Measurements from ENCODE around the gene HIP1.
"Not testable (repeated sequence)": the region's sequence is repeated elsewhere in the genome, so short reads cannot be mapped to it uniquely, and the experiment has no call there.

HIP1 gene

GRCh38 chr7:75632587-75632986, 106.2 kb downstream of the HIP1 start:
- H3K9ac ChIP-seq (ENCODE audit: low read length); H2BK5ac ChIP-seq (ENCODE audit: low read depth, low read length, poor library complexity); H3K4me2 ChIP-seq (ENCODE audit: low read length); H2BK12ac ChIP-seq (ENCODE audit: low read length); H2AFZ ChIP-seq (ENCODE audit: insufficient read depth, low read length, poor library complexity); H3K79me2 ChIP-seq (ENCODE audit: control insufficient read depth, insufficient read depth, low read length, poor library complexity); H4K8ac ChIP-seq (ENCODE audit: low read depth, low read length); H3K9me3 ChIP-seq (ENCODE audit: insufficient read depth, low read depth, low read length); H3K23ac ChIP-seq (ENCODE audit: low read length); H3K27ac ChIP-seq (ENCODE audit: low read depth, low read length); H3K4ac ChIP-seq (ENCODE audit: low read depth, low read length); H3K79me1 ChIP-seq (ENCODE audit: low read length); DNase-seq; H4K91ac ChIP-seq (ENCODE audit: low read depth, low read length); H4K12ac ChIP-seq (ENCODE audit: low read depth, low read length); H3K4me1 ChIP-seq (ENCODE audit: control insufficient read depth in 1 of 2, insufficient read depth in 2 of 2, low read length in 2 of 2); H3K27me3 ChIP-seq (ENCODE audit: insufficient read depth, low read length); H2AK5ac ChIP-seq (ENCODE audit: low read length); H3K4me3 ChIP-seq (ENCODE audit: low read depth, low read length); H3K14ac ChIP-seq (ENCODE audit: low read length); H3K36me3 ChIP-seq (ENCODE audit: control insufficient read depth in 1 of 2, insufficient read depth in 2 of 2, low read length in 2 of 2); H3K18ac ChIP-seq (ENCODE audit: low read length); H2BK120ac ChIP-seq (ENCODE audit: insufficient read depth, low read length, poor library complexity): not testable (repeated sequence)
- no CpG with 5 or more reads among the region's 6 CpGs for WGBS (ENCODE audit: extremely low coverage, insufficient coverage, insufficient read length)

- no peak overlapping the region for H3K4me3 ChIP-seq (ENCODE audit: low read depth, low read length)
- no peak overlapping the region for H2AFZ ChIP-seq (ENCODE audit: insufficient read depth, low read length, poor library complexity)
- H3K4ac ChIP-seq (ENCODE audit: low read depth, low read length), result no peak overlapping the region
- no CpG with 5 or more reads among the region's 9 CpGs for WGBS (ENCODE audit: extremely low coverage, insufficient coverage, insufficient read length)
- H4K12ac ChIP-seq (ENCODE audit: low read depth, low read length), result no peak overlapping the region
- peaks cover 2% of the 10 kb centered on the region for H3K9me3 ChIP-seq (ENCODE audit: insufficient read depth, low read depth, low read length)
- no peak overlapping the region for H3K27ac ChIP-seq (ENCODE audit: low read depth, low read length)
- H3K18ac ChIP-seq (ENCODE audit: low read length), result no peak overlapping the region
- DNase-seq, result no peak
- H2BK5ac ChIP-seq (ENCODE audit: low read depth, low read length, poor library complexity), result no peak overlapping the region
- H3K9ac ChIP-seq (ENCODE audit: low read length), result no peak overlapping the region
- H2BK12ac ChIP-seq (ENCODE audit: low read length), result no peak overlapping the region
- H2BK120ac ChIP-seq (ENCODE audit: insufficient read depth, low read length, poor library complexity), result no peak overlapping the region
- no peak overlapping the region for H3K4me2 ChIP-seq (ENCODE audit: low read length)
- H4K8ac ChIP-seq (ENCODE audit: low read depth, low read length), result no peak overlapping the region
- no peaks in the 10 kb centered on the region for H3K4me1 ChIP-seq (ENCODE audit: control insufficient read depth in 1 of 2, insufficient read depth in 2 of 2, low read length in 2 of 2)
- H4K91ac ChIP-seq (ENCODE audit: low read depth, low read length), result no peak overlapping the region
- H3K36me3 ChIP-seq (ENCODE audit: control insufficient read depth in 1 of 2, insufficient read depth in 2 of 2, low read length in 2 of 2), result no peaks in the 10 kb centered on the region
- H2AK5ac ChIP-seq (ENCODE audit: low read length), result no peak overlapping the region
- H3K79me1 ChIP-seq (ENCODE audit: low read length), result no peaks in the 10 kb centered on the region
- no peaks in the 10 kb centered on the region for H3K79me2 ChIP-seq (ENCODE audit: control insufficient read depth, insufficient read depth, low read length, poor library complexity)
- H3K14ac ChIP-seq (ENCODE audit: low read length), result no peak overlapping the region
- H3K23ac ChIP-seq (ENCODE audit: low read length), result no peak overlapping the region
- no peaks in the 10 kb centered on the region for H3K27me3 ChIP-seq (ENCODE audit: insufficient read depth, low read length)
Measured at GRCh38 chr7:75631711-75632110, 107.0 kb downstream of the HIP1 start.

- Histone ChIP-seq H2BK12ac (ENCODE audit: low read length) (no peak overlapping the region), H2BK120ac (ENCODE audit: insufficient read depth, low read length, poor library complexity) (no peak overlapping the region), H3K36me3 (ENCODE audit: control insufficient read depth in 1 of 2, insufficient read depth in 2 of 2, low read length in 2 of 2) (no peaks in the 10 kb centered on the region), H3K4me2 (ENCODE audit: low read length) (no peak overlapping the region), H2AK5ac (ENCODE audit: low read length) (no peak overlapping the region), H3K18ac (ENCODE audit: low read length) (no peak overlapping the region), H3K14ac (ENCODE audit: low read length) (no peak overlapping the region), H2AFZ (ENCODE audit: insufficient read depth, low read length, poor library complexity) (no peak overlapping the region), H3K79me1 (ENCODE audit: low read length) (no peaks in the 10 kb centered on the region), H3K27ac (ENCODE audit: low read depth, low read length) (no peak overlapping the region), H3K9me3 (ENCODE audit: insufficient read depth, low read depth, low read length) (peaks cover 2% of the 10 kb centered on the region), H4K91ac (ENCODE audit: low read depth, low read length) (no peak overlapping the region), H3K4me3 (ENCODE audit: low read depth, low read length) (no peak overlapping the region), H3K4me1 (ENCODE audit: control insufficient read depth in 1 of 2, insufficient read depth in 2 of 2, low read length in 2 of 2) (no peaks in the 10 kb centered on the region), H4K8ac (ENCODE audit: low read depth, low read length) (no peak overlapping the region), H2BK5ac (ENCODE audit: low read depth, low read length, poor library complexity) (no peak overlapping the region), H3K4ac (ENCODE audit: low read depth, low read length) (no peak overlapping the region), H3K23ac (ENCODE audit: low read length) (no peak overlapping the region), H4K12ac (ENCODE audit: low read depth, low read length) (no peak overlapping the region), H3K27me3 (ENCODE audit: insufficient read depth, low read length) (no peaks in the 10 kb centered on the region), H3K9ac (ENCODE audit: low read length) (no peak overlapping the region), H3K79me2 (ENCODE audit: control insufficient read depth, insufficient read depth, low read length, poor library complexity) (no peaks in the 10 kb centered on the region)
- DNase-seq, result no peak
- no CpG with 5 or more reads among the region's 3 CpGs for WGBS (ENCODE audit: extremely low coverage, insufficient coverage, insufficient read length)
Measured at GRCh38 chr7:75630549-75630948, 108.2 kb downstream of the HIP1 start.

- Histone ChIP-seq H3K18ac (ENCODE audit: low read length) (no peak overlapping the region), H3K4me2 (ENCODE audit: low read length) (no peak overlapping the region), H3K23ac (ENCODE audit: low read length) (no peak overlapping the region), H2BK5ac (ENCODE audit: low read depth, low read length, poor library complexity) (no peak overlapping the region), H2BK120ac (ENCODE audit: insufficient read depth, low read length, poor library complexity) (no peak overlapping the region), H3K4me3 (ENCODE audit: low read depth, low read length) (no peak overlapping the region), H3K79me2 (ENCODE audit: control insufficient read depth, insufficient read depth, low read length, poor library complexity) (no peaks in the 10 kb centered on the region), H3K9me3 (ENCODE audit: insufficient read depth, low read depth, low read length) (peaks cover 2% of the 10 kb centered on the region), H3K27me3 (ENCODE audit: insufficient read depth, low read length) (no peaks in the 10 kb centered on the region), H2AK5ac (ENCODE audit: low read length) (no peak overlapping the region), H3K27ac (ENCODE audit: low read depth, low read length) (no peak overlapping the region), H2BK12ac (ENCODE audit: low read length) (no peak overlapping the region), H3K4ac (ENCODE audit: low read depth, low read length) (peak overlapping the region; percentile 10), H3K14ac (ENCODE audit: low read length) (no peak overlapping the region), H4K12ac (ENCODE audit: low read depth, low read length) (no peak overlapping the region), H2AFZ (ENCODE audit: insufficient read depth, low read length, poor library complexity) (no peak overlapping the region), H3K9ac (ENCODE audit: low read length) (no peak overlapping the region), H3K79me1 (ENCODE audit: low read length) (no peaks in the 10 kb centered on the region), H3K4me1 (ENCODE audit: control insufficient read depth in 1 of 2, insufficient read depth in 2 of 2, low read length in 2 of 2) (peaks cover 0 to 2% of the 10 kb centered on the region in 2 experiments), H4K91ac (ENCODE audit: low read depth, low read length) (no peak overlapping the region), H4K8ac (ENCODE audit: low read depth, low read length) (no peak overlapping the region), H3K36me3 (ENCODE audit: control insufficient read depth in 1 of 2, insufficient read depth in 2 of 2, low read length in 2 of 2) (no peaks in the 10 kb centered on the region)
- no CpG with 5 or more reads among the region's 8 CpGs for WGBS (ENCODE audit: extremely low coverage, insufficient coverage, insufficient read length)
- no peak for DNase-seq
Measured at GRCh38 chr7:75629044-75629443, 109.7 kb downstream of the HIP1 start.

All from trophoblast cell (in vitro differentiated cells and primary cell).